Measurements from ENCODE around the gene ANKRD34C. TPM values are rescaled to one million over a fixed set of nuclear protein-coding genes. Genes with fewer than 3 reads are reported as not detected.

ANKRD34C gene
- total and polyA plus RNA-seq, 2 experiments from 2014 or later = not detected

- H3K4me2 ChIP-seq = no peak overlapping the region
- H3K27me3 Mint-ChIP-seq (ENCODE audit: insufficient read depth, low read depth, poor library complexity) = peaks cover 3% of the 10 kb centered on the region
These were observed 8.2 kb downstream of the ANKRD34C start for GRCh38 chr15:79290642-79291275.

GRCh38 chr15:79292011-79292410, 9.5 kb downstream of the ANKRD34C start:
- no peak overlapping the region for H3K27ac Mint-ChIP-seq
- Histone ChIP-seq H2AFZ (no peak overlapping the region), H3K27ac (ENCODE audit: low read depth) (no peak overlapping the region), H3K79me2 (replicated peaks; ENCODE audit: insufficient read depth) (no peaks in the 10 kb centered on the region), H4K20me1 (replicated peaks; ENCODE audit: insufficient read depth) (no peaks in the 10 kb centered on the region), H3K4me1 (ENCODE audit: insufficient read depth) (no peaks in the 10 kb centered on the region), H3K27me3 (ENCODE audit: insufficient read depth) (peaks cover 9% of the 10 kb centered on the region; the same call in 1 of the 2 replicates), H3K4me2 (no peak overlapping the region), H3K9me2 (ENCODE audit: insufficient read depth) (no peaks in the 10 kb centered on the region), H3K4me3 (no peak overlapping the region), H3F3A (replicated peaks; ENCODE audit: low read depth) (no peaks in the 10 kb centered on the region), H3K36me3 (ENCODE audit: insufficient read depth) (no peaks in the 10 kb centered on the region)
- H3K9me3 Mint-ChIP-seq = no peaks in the 10 kb centered on the region
- no peaks in the 10 kb centered on the region for H3K36me3 Mint-ChIP-seq (ENCODE audit: low read depth)
- H3K4me1 Mint-ChIP-seq = no peaks in the 10 kb centered on the region
- H3K4me3 Mint-ChIP-seq = no peak overlapping the region
- DNase-seq (ENCODE audit: low spot score) = no peak
- H3K27me3 Mint-ChIP-seq (ENCODE audit: insufficient read depth, low read depth, poor library complexity) = no peaks in the 10 kb centered on the region
- no peak for ATAC-seq
- TF ChIP-seq EZH2 (IDR thresholded peaks at IDR 0.05; ENCODE audit: low read depth, unreplicated experiment) = no peak
- no peak for TF ChIP-seq NANOG (IDR thresholded peaks at IDR 0.05; ENCODE audit: borderline replicate concordance)
- TF ChIP-seq JUNB (IDR thresholded peaks at IDR 0.05; ENCODE audit: unreplicated experiment) = no peak
- no peak for TF ChIP-seq ZNF331 (CRISPR knock-in tag; IDR thresholded peaks at IDR 0.05; ENCODE audit: low read depth)
- TF ChIP-seq ZNF114 (CRISPR knock-in tag; IDR thresholded peaks at IDR 0.05) = no peak
- no peak for TF ChIP-seq REST (IDR thresholded peaks at IDR 0.05; ENCODE audit: unreplicated experiment)
- TF ChIP-seq EZH2phosphoT487 (IDR thresholded peaks at IDR 0.05; ENCODE audit: unreplicated experiment) = no peak
- no peak for TF ChIP-seq CREB1 (CRISPR knock-in tag; IDR thresholded peaks at IDR 0.05; ENCODE audit: low read depth)
- no peak for TF ChIP-seq POLR2AphosphoS5 (IDR thresholded peaks at IDR 0.05; ENCODE audit: low read depth)

More at GRCh38 chr15:79290642-79291275, 8.2 kb downstream of the ANKRD34C start:
- Mint-ChIP-seq H3K4me1 (no peaks in the 10 kb centered on the region), H3K9me3 (no peaks in the 10 kb centered on the region), H3K27ac (no peak overlapping the region), H3K4me3 (no peak overlapping the region), H3K36me3 (ENCODE audit: low read depth) (no peaks in the 10 kb centered on the region)
- H3K36me3 ChIP-seq (ENCODE audit: insufficient read depth) = no peaks in the 10 kb centered on the region
- no peaks in the 10 kb centered on the region for H3K9me2 ChIP-seq (ENCODE audit: insufficient read depth)
- H3F3A ChIP-seq (replicated peaks; ENCODE audit: low read depth) = no peaks in the 10 kb centered on the region
- DNase-seq (ENCODE audit: low spot score) = no peak
- H3K27ac ChIP-seq (ENCODE audit: low read depth) = no peak overlapping the region
- TF ChIP-seq ZNF331 (CRISPR knock-in tag; IDR thresholded peaks at IDR 0.05; ENCODE audit: low read depth) (no peak), CTCF (conservative IDR thresholded peaks at IDR 0.05; ENCODE audit: low read depth in 2 of 2) (peak in 1 of 2 experiments; percentile 32; a peak in 2 of 4 replicates)
- no peaks in the 10 kb centered on the region for H4K20me1 ChIP-seq (replicated peaks; ENCODE audit: insufficient read depth)
- H3K4me3 ChIP-seq = no peak overlapping the region
- H3K79me2 ChIP-seq (replicated peaks; ENCODE audit: insufficient read depth) = no peaks in the 10 kb centered on the region
- H3K4me1 ChIP-seq (ENCODE audit: insufficient read depth) = no peaks in the 10 kb centered on the region
- H3K27me3 ChIP-seq (ENCODE audit: insufficient read depth) = peaks cover 16% of the 10 kb centered on the region; the same call in 1 of the 2 replicates
- no peak for ATAC-seq
- H2AFZ ChIP-seq = no peak overlapping the region

Measured in GM23338 (cell line).